Uterus (tissue), 4 donors: ENCODE results near the gene MEAK7. TPM values are rescaled to one million over a fixed set of nuclear protein-coding genes. Genes with fewer than 3 reads are reported as not detected.

ENCODE experiments used
- DNase-seq, 2 donors: peaks; one replicate each; pipeline ENCODE4 v3.0.0-alpha.2; 2019 to 2020
- H3K27ac ChIP-seq, 2 donors: fragments of 200-600 bp; sonication (generic); 1 replicate in 1 of 2; 2 replicates in 1 of 2; pipeline ENCODE4 v1.5.1; 2016 to 2018
- H3K27me3 ChIP-seq, 2 donors: fragments of 200-600 bp; sonication (generic); one replicate each; pipeline ENCODE4 v1.5.1; 2018 to 2019; ENCODE audit warnings: control low read depth in 1 of 2
- H3K36me3 ChIP-seq, 2 donors: fragments of 200-600 bp; sonication (generic); one replicate each; pipeline ENCODE4 v1.5.1; 2019; ENCODE audit warnings: control low read depth in 1 of 2
- H3K4me1 ChIP-seq, 2 donors: fragments of 200-600 bp; sonication (generic); one replicate each; pipeline ENCODE4 v1.5.1; 2018 to 2019; ENCODE audit warnings: control low read depth in 1 of 2
- H3K4me3 ChIP-seq, 2 donors: fragments of 200-600 bp; sonication (generic); 1 replicate in 1 of 2; 2 replicates in 1 of 2; pipeline ENCODE4 v1.5.1; 2018 to 2019; ENCODE audit warnings: mild to moderate bottlenecking in 1 of 2
- H3K9me3 ChIP-seq, 2 donors: fragments of 200-600 bp; sonication (generic); one replicate each; pipeline ENCODE4 v1.5.1; 2019; ENCODE audit warnings: control low read depth in 1 of 2
- CTCF ChIP-seq, 4 experiments: fragments of 200-600 bp in 2 of 4; fragments of 450-650 bp in 2 of 4; sonication (generic) in 2 of 4; IDR thresholded peaks; one replicate each; pipeline ENCODE4 v1.5.1; 2016 to 2019; ENCODE audit warnings: antibody characterized with exemption in 4 of 4, mild to moderate bottlenecking in 2 of 4, moderate library complexity in 1 of 4
- POLR2A ChIP-seq, 2 donors: fragments of 450-650 bp; IDR thresholded peaks; one replicate each; pipeline ENCODE4 v1.6.1; 2016; ENCODE audit warnings: antibody characterized with exemption in 2 of 2, mild to moderate bottlenecking in 1 of 2, moderate library complexity in 1 of 2
- intact Hi-C: fragments of 100-400 bp; cut with DNase I; formaldehyde crosslinking; loops from one replicate; pipeline ENCODE4 v1.15.1; 2023; ENCODE audit warnings: low total_unique reads
- total RNA-seq, 4 donors: library from RNA; depleted of rRNA in 3 of 4; stranded (reverse); fragments of >200 nt in 3 of 4; gene quantifications; one replicate each; pipeline versions ENCODE4 v1.1.0 to v1.2.4, GENCODE V29; 2014 to 2023
- donor health status: DM: yes; HTN: yes; CAD: no.

MEAK7 gene
- total RNA-seq, 4 donors from 2014 or later: 11.3 to 26.8 (median 21.4) TPM

- peaks cover 0 to 3% of the 10 kb centered on the region in 2 donors for H3K4me1 ChIP-seq
- H3K27ac ChIP-seq: no peak overlapping the region
- no peak for DNase-seq
- intact Hi-C loops: no loop called here
- no peaks in the 10 kb centered on the region for H3K27me3 ChIP-seq
- no peak for TF ChIP-seq CTCF (IDR thresholded peaks at IDR 0.05)
- TF ChIP-seq POLR2A (IDR thresholded peaks at IDR 0.05): no peak
- H3K36me3 ChIP-seq: no peaks in the 10 kb centered on the region
- H3K9me3 ChIP-seq: no peaks in the 10 kb centered on the region
- no peak overlapping the region for H3K4me3 ChIP-seq
These were observed 2.8 kb upstream of the MEAK7 start for GRCh38 chr16:84507011-84507982.

GRCh38 chr16:84505249-84506187 lies 1.1 kb upstream of the MEAK7 start:
- intact Hi-C loops: no loop called here

GRCh38 chr16:84503751-84504395 lies 586 bp downstream of the MEAK7 start:
- H3K4me1 ChIP-seq: peaks cover 0 to 3% of the 10 kb centered on the region in 2 donors
- peak overlapping the region; percentile 60 to 89 for H3K4me3 ChIP-seq
- TF ChIP-seq POLR2A (IDR thresholded peaks at IDR 0.05) (no peak), CTCF (IDR thresholded peaks at IDR 0.05) (no peak)
- no peaks in the 10 kb centered on the region for H3K27me3 ChIP-seq
- intact Hi-C loops: no loop called here
- no peaks in the 10 kb centered on the region for H3K36me3 ChIP-seq
- no peaks in the 10 kb centered on the region for H3K9me3 ChIP-seq
- peak in 1 of 2 donors; percentile 41 for DNase-seq
- H3K27ac ChIP-seq: peak overlapping the region; percentile 63 to 84

More at GRCh38 chr16:84505249-84506187, 1.1 kb upstream of the MEAK7 start:
- TF ChIP-seq CTCF (IDR thresholded peaks at IDR 0.05) (no peak), POLR2A (IDR thresholded peaks at IDR 0.05) (no peak)
- no peak for DNase-seq
- Histone ChIP-seq H3K9me3 (no peaks in the 10 kb centered on the region), H3K36me3 (no peaks in the 10 kb centered on the region), H3K4me1 (peaks cover 0 to 3% of the 10 kb centered on the region in 2 donors), H3K27me3 (no peaks in the 10 kb centered on the region), H3K27ac (peak overlapping the region; percentile 69 to 84), H3K4me3 (peak overlapping the region; percentile 60 to 89)

GRCh38 chr16:84502581-84502980 lies 1.9 kb downstream of the MEAK7 start:
- no peak for DNase-seq
- Histone ChIP-seq H3K4me3 (no peak overlapping the region), H3K4me1 (peaks cover 0 to 3% of the 10 kb centered on the region in 2 donors), H3K36me3 (no peaks in the 10 kb centered on the region), H3K27me3 (no peaks in the 10 kb centered on the region), H3K9me3 (no peaks in the 10 kb centered on the region), H3K27ac (no peak overlapping the region)
- no peak for TF ChIP-seq CTCF (IDR thresholded peaks at IDR 0.05)
- intact Hi-C loops: no loop called here
